ENCODE measurements around the gene WDR76. TPM values are rescaled to one million over a fixed set of nuclear protein-coding genes. Genes with fewer than 3 reads are reported as not detected.

Gene WDR76
- total RNA-seq, 4 donors from 2014 or later = 5.1 to 12.0 (median 8.2) TPM

- Histone ChIP-seq H3K4me3 (no peak overlapping the region), H3K27me3 (no peaks in the 10 kb centered on the region), H3K4me1 (peaks cover 0 to 5% (median 0%) of the 10 kb centered on the region in 4 donors), H3K27ac (replicated peaks in 1 of 4) (no peak overlapping the region), H3K36me3 (no peaks in the 10 kb centered on the region), H3K9me3 (no peaks in the 10 kb centered on the region)
- WGBS = 100% methylated on average over 1 of the region's 1 CpG
- intact Hi-C loops (cut with DNase I) = loop anchor here (5.0 to 10.0 kb wide), 2 partner anchors 166 to 314 kb away; no protein-coding TSS in a partner anchor
- DNase-seq (ENCODE audit: extremely low spot score) = no peak
- no peak for TF ChIP-seq EP300 (IDR thresholded peaks at IDR 0.05)
- no peak for TF ChIP-seq POLR2A (IDR thresholded peaks at IDR 0.05; ENCODE audit: low read depth)
- no peak for TF ChIP-seq CTCF (IDR thresholded peaks at IDR 0.05)
- TF ChIP-seq POLR2AphosphoS5 (IDR thresholded peaks at IDR 0.05) = no peak
These were observed 74.2 kb downstream of the WDR76 start for GRCh38 chr15:43900996-43901395.

GRCh38 chr15:43901495-43901894 lies 74.7 kb downstream of the WDR76 start:
- WGBS = 84% methylated on average over 10 of the region's 10 CpGs
- H3K27me3 ChIP-seq = no peaks in the 10 kb centered on the region
- peaks cover 0 to 5% (median 0%) of the 10 kb centered on the region in 4 donors for H3K4me1 ChIP-seq
- intact Hi-C loops (cut with DNase I) = loop anchor here (5.0 to 10.0 kb wide), 2 partner anchors 166 to 313 kb away; no protein-coding TSS in a partner anchor
- no peaks in the 10 kb centered on the region for H3K36me3 ChIP-seq
- no peak overlapping the region for H3K27ac ChIP-seq (replicated peaks in 1 of 4)
- no peaks in the 10 kb centered on the region for H3K9me3 ChIP-seq
- DNase-seq (ENCODE audit: extremely low spot score) = no peak
- no peak overlapping the region for H3K4me3 ChIP-seq
- TF ChIP-seq CTCF (IDR thresholded peaks at IDR 0.05) (no peak), POLR2AphosphoS5 (IDR thresholded peaks at IDR 0.05) (no peak), POLR2A (IDR thresholded peaks at IDR 0.05; ENCODE audit: low read depth) (no peak), EP300 (IDR thresholded peaks at IDR 0.05) (no peak)

- no peak overlapping the region for H3K4me3 ChIP-seq
- peaks cover 0 to 5% (median 0%) of the 10 kb centered on the region in 4 donors for H3K4me1 ChIP-seq
- 14% methylated on average over 8 of the region's 8 CpGs for WGBS
- TF ChIP-seq POLR2AphosphoS5 (IDR thresholded peaks at IDR 0.05) (no peak), EP300 (IDR thresholded peaks at IDR 0.05) (no peak), CTCF (IDR thresholded peaks at IDR 0.05) (peak; percentile 67 to 80 (median 75))
- H3K27me3 ChIP-seq = no peaks in the 10 kb centered on the region
- no peaks in the 10 kb centered on the region for H3K9me3 ChIP-seq
- H3K36me3 ChIP-seq = no peaks in the 10 kb centered on the region
- no peak for DNase-seq (ENCODE audit: extremely low spot score)
- intact Hi-C loops (cut with DNase I) = loop anchor here (5.0 to 10.0 kb wide), 2 partner anchors 163 to 311 kb away; no protein-coding TSS in a partner anchor
- H3K27ac ChIP-seq (replicated peaks in 1 of 4) = no peak overlapping the region
These were observed 77.1 kb downstream of the WDR76 start for GRCh38 chr15:43903864-43904290.

GRCh38 chr15:43905755-43906154 lies 79.0 kb downstream of the WDR76 start:
- no peak for DNase-seq (ENCODE audit: extremely low spot score)
- H3K4me3 ChIP-seq = no peak overlapping the region
- no peaks in the 10 kb centered on the region for H3K27me3 ChIP-seq
- H3K36me3 ChIP-seq = no peaks in the 10 kb centered on the region
- no peaks in the 10 kb centered on the region for H3K9me3 ChIP-seq
- TF ChIP-seq CTCF (IDR thresholded peaks at IDR 0.05) (no peak), POLR2AphosphoS5 (IDR thresholded peaks at IDR 0.05) (no peak)
- peaks cover 0 to 5% (median 0%) of the 10 kb centered on the region in 4 donors for H3K4me1 ChIP-seq
- intact Hi-C loops (cut with DNase I) = loop anchor here (10.0 kb wide), 1 partner anchor 309 kb away; no protein-coding TSS in a partner anchor
- WGBS = 93% methylated on average over 7 of the region's 7 CpGs
- H3K27ac ChIP-seq (replicated peaks in 1 of 4) = no peak overlapping the region

- H3K4me3 ChIP-seq = no peak overlapping the region
- no peaks in the 10 kb centered on the region for H3K27me3 ChIP-seq
- H3K9me3 ChIP-seq = no peaks in the 10 kb centered on the region
- peaks cover 0 to 17% (median 6%) of the 10 kb centered on the region in 4 donors for H3K4me1 ChIP-seq
- no peak for DNase-seq (ENCODE audit: extremely low spot score)
- no peak overlapping the region for H3K27ac ChIP-seq (replicated peaks in 1 of 4)
- 90% methylated on average over 4 of the region's 4 CpGs for WGBS
- no peak for TF ChIP-seq CTCF (IDR thresholded peaks at IDR 0.05)
- TF ChIP-seq POLR2A (IDR thresholded peaks at IDR 0.05; ENCODE audit: low read depth) = no peak
- no peak for TF ChIP-seq POLR2AphosphoS5 (IDR thresholded peaks at IDR 0.05)
- no peak for TF ChIP-seq EP300 (IDR thresholded peaks at IDR 0.05)
- no peaks in the 10 kb centered on the region for H3K36me3 ChIP-seq
- intact Hi-C loops (cut with DNase I) = loop anchor here (10.0 kb wide), 1 partner anchor 306 kb away; no protein-coding TSS in a partner anchor
These were observed 81.8 kb downstream of the WDR76 start for GRCh38 chr15:43908516-43909050.

All from esophagus muscularis mucosa (tissue), 4 donors.